ENCODE measurements around the gene RAB40C.

Gene RAB40C

DNA sequence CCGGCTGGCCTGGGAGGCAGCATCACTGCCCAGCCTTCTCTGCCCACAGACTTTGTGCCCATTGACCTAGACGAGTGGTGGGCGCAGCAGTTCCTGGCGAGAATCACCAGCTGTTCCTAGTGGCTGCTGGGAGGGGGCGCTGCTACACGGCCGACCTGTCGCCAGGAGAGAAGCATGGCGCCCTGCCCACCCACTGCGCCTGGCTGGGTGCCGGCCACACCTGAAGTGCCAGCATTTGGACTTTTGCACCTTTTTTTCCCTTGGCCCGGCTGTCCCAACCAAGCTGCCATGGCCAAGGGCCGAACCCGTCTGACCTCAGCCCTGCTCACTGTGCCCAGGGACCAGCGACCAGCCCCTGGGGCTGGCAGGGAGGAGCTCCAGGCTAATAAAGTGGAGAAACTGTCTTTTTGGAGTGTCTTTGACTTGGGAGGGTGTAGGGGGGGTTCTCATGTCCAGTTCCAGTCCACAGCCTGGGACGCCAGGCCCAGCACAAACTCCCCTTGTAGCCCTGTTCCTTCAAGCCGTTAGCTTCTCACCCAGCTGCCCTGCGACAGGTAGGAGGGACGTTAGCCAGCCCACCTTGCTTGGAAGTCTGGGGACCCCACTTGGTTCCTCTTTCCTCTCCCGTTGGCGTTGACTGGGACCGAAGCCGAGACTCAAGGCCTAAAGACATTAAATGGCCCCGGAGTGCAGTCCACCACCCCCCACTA, 58.4 kb downstream of the RAB40C start:
- DNase-seq (ENCODE audit: low read depth) = no peak

DNA sequence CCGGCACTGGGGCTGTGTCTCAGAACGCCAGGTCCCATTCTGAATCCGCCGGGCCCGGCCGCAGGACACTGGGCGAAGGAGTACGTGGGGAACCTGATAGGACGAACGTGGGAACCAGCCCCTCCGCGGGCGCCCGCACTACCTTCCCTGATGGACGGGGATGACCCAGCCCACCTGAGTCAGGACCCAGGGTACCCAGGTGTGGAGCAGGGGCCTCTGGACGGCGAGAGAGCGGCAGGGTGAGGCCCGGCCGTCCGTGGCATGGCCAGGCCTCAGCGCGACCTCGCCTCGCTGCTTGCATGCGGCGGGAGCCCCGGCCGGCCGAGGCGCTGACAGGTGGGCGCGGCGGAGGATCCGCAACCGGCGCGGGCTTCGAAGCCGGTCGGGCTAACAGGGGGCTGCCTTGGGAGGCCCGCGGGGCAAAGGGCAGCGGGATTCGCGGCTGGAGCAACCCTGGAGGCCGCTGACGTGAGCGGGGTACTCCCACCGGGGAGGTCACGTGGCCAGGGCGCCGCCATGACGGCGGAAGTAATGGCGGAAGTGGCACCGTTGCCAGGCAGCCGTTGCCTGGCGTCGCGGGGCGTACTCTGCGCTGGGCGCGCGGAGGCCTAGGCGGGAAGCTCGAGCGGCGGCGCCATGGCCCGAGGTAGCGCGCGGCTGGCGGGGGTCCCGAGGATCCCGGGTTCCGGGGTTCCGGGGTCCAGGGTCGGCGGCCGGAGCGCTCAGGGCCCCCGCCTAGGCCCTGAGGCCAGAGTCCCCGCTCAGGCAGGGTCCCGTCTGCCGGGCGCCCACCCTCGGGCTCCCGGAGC, 59.1 kb downstream of the RAB40C start, which contains the start of gene WDR90:
WDR90 (plus strand) TSS at position 585 of the 809 bp plus-strand sequence; CDS start at position 637, 52 bp downstream.
- DNase-seq (ENCODE audit: low read depth) = peak; percentile 57

DNA sequence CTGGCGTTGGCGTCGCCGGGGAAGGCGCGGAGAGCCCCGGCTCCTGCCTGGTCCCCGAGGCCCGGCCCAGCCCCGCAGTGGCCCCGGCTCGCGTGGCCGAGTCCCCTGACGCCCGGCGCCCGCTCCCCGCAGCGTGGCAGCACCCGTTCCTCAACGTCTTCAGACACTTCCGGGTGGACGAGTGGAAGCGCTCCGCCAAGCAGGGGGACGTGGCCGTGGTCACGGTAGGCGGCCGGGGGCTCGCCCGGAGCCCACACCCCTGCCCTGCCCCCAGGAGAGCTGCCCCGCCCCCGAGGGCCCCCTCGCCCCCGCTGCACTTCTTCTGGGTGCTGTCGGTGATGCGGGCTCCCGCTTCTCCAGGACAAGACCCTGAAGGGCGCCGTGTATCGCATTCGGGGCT, 59.8 kb downstream of the RAB40C start:
- DNase-seq (ENCODE audit: low read depth) = no peak

DNA sequence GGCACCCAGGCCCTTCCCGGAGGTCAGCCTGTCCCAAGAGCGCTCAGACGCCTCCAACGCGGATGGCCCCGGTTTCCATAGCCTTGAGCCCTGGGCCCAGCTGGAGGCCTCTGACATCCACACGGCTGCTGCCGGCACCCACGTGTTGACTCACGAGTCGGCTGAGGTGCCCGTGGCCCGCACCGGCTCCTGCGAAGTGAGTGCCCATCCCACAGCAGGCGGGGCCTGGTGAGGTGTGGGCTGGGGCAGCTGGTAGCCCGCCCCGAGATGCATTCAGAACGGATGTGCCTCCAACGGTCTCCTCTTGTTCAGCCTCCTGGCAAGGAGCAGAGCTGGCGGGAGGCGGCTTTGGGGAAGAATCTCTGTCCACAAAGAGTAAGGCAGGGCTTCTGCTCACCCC, 62.0 kb downstream of the RAB40C start:
- no peak for DNase-seq (ENCODE audit: low read depth)

DNA sequence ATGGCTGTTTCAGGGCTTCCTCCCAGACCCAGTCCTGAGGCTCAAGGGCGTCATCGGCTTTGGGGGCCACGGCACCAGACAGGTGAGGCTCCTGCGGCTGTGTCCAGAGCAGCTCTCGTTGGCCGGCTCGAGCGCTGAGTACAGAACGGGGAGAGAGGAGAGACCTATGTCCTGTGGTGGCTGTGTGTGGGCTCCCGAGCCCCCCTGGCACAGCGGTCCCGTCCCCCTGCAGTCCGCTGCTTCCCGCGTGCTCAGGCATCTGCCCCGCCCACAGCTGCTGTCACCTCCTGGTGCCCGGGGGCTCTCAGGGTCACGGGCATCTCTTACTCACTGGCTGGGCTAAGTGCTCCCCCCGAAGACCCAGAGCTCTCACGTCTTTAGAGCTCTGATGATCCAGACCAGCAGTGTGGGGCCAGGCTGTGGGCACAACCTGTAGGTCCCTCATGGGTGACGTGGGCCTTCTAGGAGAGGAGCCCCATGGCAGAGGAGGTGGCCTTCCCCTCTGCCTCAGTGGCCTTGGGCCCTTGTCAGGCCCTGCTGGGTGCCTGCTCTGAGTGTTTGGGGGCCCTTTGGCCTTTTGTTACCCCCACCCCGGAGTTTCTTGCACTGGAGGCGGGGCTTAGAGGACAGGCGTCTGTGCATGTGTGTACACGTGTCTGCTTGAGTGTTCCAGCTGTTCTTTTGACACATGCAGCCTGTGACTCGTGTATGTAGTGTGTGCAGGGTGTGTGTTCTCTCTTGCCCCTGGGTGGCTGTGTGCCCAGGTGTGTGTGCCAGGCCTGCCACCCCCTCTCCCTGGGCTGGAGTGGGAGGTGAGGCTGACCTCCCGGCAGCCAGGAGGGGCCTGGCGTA, 62.8 kb downstream of the RAB40C start:
- DNase-seq (ENCODE audit: low read depth) = no peak

DNA sequence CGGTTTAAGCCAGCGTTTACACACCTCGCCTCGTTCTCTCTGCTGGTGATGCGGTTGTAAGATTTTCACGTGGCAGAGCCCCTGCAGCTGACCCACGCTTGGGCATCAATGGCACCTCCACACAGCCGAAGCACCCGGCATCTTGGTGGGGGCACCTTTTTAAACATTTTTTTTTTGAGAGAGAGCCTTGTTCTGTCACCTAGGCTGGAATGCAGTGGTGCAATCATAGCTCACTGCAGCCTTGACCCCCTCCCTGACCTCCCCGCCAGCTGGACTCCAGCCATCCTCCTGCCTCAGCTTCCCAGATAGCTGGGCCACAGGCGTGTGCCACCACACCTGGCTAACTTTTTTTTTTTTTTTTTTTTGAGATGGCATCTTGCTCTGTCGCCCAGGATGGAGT, 64.2 kb downstream of the RAB40C start:
- no peak for DNase-seq (ENCODE audit: low read depth)

DNA sequence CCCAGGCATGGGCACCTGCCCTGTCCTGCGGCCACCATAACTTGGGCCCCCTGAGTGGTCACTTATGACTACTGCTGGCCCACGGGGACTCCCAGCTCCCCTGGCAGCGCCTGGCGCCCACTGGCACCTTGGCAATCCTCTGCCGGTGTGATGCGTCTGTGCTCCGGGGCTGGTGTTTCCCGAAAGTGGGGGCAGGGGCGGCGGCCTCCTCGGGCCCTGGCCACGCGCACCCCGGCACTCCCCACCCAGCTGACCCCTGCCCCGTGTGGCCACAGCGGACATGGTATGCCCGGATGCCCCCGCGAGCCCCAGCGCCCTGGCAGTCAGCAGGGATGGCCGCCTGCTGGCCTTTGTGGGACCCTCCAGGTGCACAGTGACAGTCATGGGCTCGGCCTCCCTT, 67.6 kb downstream of the RAB40C start:
- no peak for DNase-seq (ENCODE audit: low read depth)

DNA sequence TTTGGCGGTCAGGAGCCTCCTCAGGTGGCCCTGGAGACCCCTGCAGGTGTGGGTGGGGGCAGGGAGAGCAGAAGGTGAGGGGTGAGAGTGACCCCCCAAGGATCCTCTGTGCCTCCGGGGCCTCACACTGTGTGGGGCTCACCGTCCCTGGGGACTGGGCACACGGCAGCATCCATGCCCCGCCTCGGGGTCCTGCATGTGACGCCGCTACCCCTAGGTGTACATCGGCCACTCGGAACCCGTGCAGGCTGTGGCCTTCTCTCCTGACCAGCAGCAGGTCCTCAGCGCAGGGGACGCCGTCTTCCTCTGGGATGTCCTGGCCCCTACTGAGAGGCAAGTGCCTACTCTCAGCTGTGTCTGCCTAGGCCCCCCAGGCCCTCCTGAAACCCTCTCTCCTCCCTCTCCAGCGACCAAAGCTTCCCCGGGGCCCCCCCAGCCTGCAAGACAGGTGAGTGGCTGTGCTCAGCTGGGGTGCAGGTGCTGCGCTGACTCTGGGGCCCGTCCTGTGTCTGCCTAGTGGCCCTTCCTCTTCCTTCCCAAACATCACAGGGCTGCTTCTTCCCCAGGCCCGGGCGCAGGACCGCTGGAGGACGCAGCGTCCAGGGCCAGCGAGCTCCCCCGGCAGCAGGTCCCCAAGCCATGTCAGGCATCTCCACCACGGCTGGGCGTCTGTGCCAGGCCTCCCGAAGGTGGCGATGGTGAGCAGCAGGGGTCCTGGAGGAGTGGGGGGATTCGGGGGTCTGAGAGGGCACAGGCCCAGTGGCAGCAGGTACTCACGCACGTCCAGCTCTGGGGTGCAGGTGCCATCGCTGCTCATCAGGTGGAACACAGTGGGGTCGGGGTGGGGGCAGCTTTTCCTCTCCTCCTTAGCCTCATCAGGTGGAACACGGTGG, 69.1 kb downstream of the RAB40C start:
- no peak for DNase-seq (ENCODE audit: low read depth)

DNA sequence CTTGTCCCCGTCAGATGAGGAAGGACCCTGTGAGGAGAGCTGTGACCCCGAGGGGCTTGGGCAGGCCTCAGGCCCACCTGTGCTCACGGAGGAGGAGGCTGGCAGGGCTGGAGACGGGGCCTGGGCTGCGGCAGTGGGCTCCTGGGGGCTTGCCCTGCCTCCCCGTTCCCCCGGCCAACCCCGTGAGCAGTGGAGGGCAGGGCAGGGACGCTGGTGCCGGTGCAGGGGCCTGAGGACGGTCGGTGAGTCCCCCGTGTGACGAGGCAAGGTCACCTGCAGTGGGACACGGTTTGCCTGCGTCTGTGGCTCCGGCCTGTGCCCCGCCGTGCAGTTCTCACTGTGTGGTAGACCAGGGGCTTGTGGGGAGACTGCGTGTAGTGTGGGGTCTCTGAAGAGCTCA, 69.8 kb downstream of the RAB40C start:
- no peak for DNase-seq (ENCODE audit: low read depth)

DNA sequence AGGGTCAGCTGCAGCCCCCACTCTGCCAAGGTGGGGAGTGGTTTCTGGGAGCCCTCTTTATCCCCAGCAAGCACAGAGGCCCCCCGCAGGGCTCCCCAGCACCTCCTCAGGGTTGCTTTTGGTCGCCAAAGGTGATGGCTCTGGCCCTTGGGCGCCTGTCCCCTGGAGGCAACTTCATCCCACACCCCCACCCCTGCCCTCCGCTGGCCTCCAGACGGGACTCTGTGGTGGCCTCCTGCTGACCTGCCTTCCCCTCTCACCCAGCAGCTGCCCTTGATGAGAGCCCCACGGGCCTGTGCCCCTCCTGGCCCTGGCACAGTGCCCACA, 70.2 kb downstream of the RAB40C start:
- DNase-seq (ENCODE audit: low read depth) = no peak

DNA sequence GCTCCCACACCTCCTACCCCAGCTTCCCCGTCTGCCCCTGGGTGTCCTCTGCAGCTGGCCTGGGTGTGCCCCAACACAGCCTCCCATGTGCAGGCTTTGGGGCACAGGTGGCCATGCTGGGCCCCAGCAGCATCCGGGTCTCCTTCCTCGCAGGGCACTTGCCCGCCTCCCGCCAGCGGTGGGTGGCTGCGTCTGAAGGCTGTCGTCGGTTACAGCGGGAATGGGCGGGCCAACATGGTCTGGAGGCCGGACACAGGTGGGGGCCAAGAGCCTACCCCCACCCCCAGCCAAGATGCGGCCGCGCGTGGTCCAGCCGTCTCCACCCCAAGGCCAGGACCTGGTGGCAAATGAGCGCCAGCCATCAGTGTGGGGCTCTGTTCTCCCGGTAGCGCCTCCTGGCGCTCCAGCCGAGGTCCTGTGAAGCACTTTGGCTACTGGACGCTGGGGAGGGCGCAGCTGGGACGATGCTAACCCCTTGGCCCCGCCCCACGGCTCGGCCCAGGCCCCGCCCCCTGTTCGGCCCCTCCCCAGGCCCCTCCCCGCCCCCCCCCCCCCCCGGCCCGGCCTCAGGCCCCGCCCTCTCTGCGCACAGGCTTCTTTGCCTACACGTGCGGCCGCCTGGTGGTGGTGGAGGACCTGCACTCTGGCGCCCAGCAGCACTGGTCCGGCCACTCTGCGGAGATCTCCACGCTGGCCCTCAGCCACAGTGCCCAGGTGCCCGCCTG, 70.8 kb downstream of the RAB40C start:
- no peak for DNase-seq (ENCODE audit: low read depth)

DNA sequence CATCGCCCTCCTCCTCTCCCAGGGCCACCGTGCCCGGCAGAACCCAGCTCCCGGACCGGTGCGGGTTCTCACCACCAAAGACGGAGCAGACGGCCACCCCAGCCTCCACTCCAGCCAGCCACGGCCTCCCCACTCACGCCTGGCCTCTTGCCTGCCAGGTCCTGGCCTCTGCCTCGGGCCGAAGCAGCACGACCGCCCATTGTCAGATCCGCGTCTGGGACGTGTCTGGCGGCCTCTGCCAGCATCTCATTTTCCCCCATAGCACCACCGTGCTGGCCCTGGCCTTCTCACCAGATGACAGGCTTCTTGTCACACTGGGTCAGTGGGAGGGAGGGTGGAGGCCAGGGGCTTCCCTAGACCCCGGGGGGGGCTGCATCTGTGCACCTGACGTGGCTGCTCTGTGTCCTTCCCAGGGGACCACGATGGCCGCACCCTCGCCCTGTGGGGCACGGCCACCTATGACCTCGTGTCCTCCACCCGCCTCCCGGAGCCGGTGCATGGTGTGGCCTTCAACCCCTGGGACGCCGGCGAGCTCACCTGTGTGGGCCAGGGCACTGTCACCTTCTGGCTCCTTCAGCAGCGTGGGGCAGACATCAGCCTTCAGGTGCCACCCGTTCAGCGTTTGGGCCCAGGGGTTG, 71.4 kb downstream of the RAB40C start:
- no peak for DNase-seq (ENCODE audit: low read depth)

DNA sequence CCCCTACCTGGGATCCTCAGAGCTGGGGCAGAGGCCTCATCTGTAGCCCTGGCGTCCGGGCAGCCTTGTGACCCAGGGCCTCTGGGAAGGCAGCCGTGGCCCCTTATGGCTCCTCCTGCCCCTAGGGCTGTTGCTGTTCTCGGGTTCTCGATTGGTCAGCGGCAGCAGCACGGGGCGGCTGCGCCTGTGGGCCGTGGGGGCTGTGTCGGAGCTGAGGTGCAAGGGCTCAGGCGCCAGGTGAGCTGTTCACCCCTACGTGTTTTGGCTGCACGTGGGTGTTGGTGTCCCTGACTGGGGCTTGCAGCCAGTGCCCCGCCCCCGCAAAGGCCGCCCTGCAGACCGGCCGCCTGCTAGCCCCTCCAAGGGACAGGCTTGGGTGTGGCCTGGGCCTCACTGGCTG, 72.2 kb downstream of the RAB40C start:
- DNase-seq (ENCODE audit: low read depth) = no peak

DNA sequence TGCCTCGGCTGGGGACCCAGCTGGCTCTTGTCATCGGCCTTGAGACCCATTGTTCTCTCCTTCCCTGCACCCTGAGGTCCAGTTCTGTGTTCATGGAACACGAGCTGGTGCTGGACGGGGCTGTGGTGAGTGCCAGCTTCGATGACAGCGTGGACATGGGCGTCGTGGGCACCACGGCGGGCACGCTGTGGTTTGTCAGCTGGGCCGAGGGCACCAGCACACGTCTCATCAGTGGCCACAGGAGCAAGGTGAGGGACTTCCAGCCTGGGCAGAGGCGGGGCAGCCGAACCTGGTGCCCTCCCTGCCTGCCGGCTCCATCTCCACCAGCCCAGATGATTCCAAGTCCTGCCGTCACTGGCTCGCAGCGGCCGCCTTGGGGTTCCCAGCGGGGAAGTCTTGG, 72.7 kb downstream of the RAB40C start:
- no peak for DNase-seq (ENCODE audit: low read depth)

DNA sequence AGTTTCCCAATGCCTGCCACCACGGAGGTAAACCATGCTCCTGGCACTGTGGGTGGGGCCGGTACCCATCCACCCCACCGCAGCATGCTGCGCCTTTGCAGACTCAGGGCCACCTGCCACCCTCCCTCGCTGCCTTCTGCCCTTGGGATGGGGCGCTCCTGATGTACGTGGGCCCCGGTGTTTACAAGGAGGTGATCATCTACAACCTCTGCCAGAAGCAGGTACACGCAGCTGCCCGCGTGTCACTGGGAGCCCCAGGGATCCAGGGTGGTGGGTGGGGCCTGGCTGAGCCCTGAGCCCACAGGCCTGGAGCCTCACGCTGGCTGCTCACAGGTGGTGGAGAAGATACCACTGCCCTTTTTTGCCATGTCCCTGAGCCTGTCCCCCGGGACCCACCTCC, 76.7 kb downstream of the RAB40C start:
- no peak for DNase-seq (ENCODE audit: low read depth)

DNA sequence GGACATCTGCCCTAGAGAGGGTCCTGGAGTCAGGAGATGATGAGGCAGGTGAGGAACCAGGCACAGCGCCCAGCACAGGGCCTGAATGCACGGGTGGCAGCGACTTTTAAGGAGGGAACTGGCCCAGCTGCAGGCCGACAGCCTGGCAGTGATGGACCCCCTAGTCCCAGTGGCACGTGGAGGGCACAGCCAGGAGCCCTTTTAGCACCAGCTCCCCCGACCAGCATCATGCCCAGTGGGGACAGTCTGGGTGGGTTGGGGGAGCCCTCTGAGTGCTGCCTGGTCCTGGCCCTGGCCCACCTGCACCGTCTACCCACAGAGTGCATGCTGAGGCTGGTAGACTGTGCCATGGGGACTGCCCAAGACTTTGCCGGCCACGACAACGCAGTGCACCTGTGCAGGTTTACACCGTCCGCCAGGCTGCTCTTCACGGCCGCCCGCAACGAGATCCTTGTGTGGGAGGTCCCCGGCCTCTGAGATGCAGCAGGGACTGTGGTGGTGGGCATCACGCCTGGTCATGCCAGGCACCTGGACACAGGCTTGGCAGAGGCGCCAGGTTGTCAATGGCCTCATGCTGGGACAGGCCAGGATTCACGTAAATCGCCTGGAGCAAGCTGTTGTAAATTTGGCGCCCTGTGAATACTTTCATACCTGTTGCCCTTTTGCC, 77.4 kb downstream of the RAB40C start:
- DNase-seq (ENCODE audit: low read depth) = no peak

DNA sequence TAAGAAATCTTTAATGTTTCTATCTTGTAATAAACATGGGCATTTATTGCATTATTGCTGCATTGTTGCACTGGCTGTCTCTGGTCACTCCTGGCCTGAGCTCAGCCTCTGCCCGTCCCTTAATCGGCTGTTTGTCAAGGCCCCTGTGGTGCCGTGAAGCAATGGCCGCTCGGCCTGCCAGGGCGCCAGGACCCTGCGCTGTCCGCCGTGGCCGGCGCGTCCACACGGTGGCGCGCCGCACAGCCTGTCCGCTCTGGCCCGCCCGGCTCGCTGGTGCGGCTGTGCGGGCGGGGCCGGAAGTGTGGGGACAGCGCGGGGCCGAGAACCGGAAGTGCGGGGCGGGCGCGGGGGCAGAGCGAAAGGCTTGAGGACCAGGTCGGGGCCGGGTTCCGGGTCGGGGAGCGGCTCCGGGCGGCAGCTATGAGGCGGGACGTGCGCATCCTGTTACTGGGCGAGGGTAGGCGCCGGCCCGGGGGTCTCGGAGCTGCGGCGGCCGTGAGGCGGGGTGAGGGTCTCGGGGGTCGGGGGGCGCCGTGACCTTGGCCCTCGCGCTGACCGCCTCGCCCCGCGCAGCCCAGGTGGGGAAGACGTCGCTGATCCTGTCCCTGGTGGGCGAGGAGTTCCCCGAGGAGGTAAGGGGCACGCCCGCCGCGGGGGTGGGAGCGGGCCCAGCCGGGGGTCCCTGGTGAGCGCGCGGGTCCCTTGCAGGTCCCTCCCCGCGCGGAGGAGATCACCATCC, 78.1 kb downstream of the RAB40C start, which contains the start of gene RHOT2:
RHOT2 (plus strand) TSS at position 353 of the 739 bp plus-strand sequence; CDS start at position 421, 68 bp downstream.
- DNase-seq (ENCODE audit: low read depth) = no peak

DNA sequence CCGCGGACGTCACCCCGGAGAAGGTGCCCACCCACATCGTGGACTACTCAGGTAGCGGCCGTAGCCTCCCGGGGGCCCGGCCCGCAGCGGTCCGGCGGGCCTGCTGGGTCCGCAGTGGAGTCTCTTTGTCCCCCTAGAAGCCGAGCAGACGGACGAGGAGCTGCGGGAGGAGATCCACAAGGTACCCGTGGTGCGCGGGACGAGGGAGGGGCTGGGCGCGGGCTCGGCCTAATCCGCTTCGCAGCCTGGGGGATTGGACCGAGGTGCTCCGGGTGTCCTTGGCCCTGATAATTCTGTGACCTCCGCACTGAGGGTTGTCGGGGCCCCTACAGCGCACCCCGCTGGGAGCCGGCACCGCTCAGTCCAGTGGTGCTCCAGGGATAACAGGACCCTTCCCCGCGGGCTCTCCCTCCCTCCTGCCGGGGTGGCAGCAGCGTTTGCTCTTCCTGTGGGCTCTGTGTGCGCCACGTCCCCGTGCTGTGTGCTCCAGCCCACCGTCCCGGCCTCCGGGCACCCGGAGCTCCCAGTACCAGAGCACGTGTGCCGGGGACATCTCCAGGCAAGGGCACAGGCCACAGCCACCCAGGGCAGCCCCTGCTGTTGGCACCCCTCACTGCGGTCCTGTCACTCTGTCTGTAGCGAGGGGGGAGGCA, 78.8 kb downstream of the RAB40C start:
- no peak for DNase-seq (ENCODE audit: low read depth)

DNA sequence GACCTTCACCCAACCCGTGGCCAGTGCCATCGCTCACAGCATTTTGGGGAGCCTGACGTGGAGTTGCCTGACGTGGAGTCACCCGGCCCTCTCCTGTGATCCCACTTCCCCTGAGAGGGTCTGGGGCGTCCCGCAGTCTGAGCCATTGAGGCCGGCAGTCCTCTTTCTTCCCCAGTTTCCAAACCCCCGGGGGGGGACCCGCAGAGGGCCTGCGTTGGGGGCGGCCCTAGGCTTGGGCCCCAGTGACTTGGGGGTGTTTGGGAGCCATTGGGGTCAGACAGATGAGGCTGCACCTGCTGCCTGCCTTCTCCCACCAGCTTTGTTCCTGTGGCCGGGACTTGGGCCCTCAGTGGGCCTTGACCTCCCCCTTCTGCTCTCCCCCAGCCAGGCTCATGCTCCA, 79.8 kb downstream of the RAB40C start:
- DNase-seq (ENCODE audit: low read depth) = no peak

Data from HS-5 (cell line).